ENCODE results near the gene CRACDL.

The CRACDL gene

DNA sequence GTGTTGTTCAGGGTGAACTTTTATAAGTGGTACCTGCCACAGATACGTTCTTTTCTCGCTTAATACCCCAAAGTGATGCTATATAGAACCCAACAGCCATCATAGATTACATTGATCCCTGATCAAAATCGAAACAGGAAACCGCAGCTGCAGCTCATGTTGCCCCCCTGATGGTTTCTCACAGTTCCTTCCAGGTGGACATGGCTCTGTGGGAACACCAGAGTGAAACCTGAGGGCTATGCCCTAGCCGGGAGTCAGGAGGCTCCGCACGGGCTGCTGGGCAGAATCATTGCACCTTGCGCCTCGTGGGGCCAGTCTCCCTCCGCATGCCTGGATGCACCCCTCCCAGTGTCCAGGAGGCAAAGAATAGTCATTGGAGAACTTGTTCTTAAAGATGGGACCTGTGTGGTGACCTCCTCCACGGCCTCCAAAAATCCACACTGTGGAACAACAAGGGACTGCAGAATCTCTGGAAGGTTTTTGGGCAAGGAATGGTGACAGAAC is 61.8 kb downstream of the CRACDL start:
- H3K4me3 ChIP-seq (ENCODE audit: low read depth, low read length), result no peak overlapping the region
- TF ChIP-seq, protein P1, sequence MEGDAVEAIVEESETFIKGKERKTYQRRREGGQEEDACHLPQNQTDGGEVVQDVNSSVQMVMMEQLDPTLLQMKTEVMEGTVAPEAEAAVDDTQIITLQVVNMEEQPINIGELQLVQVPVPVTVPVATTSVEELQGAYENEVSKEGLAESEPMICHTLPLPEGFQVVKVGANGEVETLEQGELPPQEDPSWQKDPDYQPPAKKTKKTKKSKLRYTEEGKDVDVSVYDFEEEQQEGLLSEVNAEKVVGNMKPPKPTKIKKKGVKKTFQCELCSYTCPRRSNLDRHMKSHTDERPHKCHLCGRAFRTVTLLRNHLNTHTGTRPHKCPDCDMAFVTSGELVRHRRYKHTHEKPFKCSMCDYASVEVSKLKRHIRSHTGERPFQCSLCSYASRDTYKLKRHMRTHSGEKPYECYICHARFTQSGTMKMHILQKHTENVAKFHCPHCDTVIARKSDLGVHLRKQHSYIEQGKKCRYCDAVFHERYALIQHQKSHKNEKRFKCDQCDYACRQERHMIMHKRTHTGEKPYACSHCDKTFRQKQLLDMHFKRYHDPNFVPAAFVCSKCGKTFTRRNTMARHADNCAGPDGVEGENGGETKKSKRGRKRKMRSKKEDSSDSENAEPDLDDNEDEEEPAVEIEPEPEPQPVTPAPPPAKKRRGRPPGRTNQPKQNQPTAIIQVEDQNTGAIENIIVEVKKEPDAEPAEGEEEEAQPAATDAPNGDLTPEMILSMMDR (IDR thresholded peaks at IDR 0.05; ENCODE audit: low read depth, low read length), result no peak

DNA sequence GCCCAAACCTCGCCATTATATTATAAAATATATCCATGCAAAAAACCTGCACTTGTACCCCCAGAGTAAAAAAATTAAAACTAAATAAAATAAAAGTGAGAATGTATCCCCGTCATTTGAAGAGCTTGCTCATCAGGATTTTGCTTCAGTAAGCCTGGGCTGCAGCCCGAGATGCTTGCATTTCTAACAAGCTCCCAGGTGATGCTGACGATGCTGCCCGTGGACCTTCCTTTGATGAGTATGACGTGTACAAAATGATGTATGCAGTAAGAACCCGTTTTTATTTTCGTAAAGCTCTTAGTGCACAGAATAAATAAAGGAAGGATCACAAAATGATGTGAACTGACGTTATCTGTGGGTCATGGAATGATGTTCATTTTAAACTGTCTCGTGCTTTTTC is 63.5 kb downstream of the CRACDL start:
- TF ChIP-seq, protein P1 (IDR thresholded peaks at IDR 0.05; ENCODE audit: low read depth, low read length), result no peak
- H3K4me3 ChIP-seq (ENCODE audit: low read depth, low read length), result no peak overlapping the region

DNA sequence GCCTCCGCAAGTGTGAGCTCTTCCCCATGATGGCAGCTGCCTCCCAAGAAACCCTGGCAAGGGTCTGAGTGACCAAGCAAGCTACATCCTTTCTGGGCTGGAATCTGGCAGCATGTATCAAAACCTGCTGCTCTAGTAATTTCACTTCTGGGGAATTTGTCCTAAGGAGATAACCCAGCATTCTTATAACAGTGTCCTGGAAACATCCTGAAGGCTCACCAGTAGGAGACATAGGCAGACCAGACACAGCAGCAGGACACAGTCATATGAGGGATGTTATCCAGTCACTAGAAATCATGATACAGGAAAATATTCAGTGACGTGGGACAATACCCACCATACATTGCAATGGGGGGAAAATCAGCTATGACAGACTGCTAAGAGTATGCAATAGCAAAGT is 64.5 kb downstream of the CRACDL start:
- TF ChIP-seq, protein P1 (IDR thresholded peaks at IDR 0.05; ENCODE audit: low read depth, low read length), result no peak
- no peak overlapping the region for H3K4me3 ChIP-seq (ENCODE audit: low read depth, low read length)

DNA sequence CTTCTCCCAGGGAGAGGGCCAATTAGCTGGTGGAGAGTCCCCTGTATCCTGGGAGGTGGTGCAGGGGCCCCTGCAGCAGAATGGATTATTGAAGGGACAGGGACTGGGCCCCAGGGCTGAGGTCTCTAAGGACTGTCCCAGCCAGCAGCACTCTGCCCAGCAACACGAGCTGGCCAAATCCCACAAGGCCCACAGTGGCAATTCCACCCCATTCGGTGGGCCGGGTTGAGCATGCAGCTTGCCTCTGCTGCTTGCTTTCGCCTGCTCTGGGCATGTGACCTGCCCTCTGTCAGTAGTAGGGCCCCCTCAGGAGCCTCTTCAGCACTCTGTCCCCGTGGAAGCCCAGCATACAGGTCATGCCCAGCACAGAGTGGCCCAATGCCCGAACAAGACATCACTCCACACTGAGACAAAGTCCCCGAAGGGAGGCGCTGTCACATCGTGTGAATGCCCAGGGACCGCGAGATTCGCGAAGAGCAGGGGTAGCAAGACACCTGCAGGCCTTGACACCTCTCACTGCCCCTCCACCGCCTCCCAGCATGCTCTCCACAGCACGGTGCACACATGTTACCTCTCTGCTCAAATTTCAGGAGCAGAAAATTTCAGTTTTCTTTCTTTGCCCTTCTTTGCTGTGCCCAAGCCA is 65.4 kb downstream of the CRACDL start:
- TF ChIP-seq, protein P1 (IDR thresholded peaks at IDR 0.05; ENCODE audit: low read depth, low read length), result no peak

DNA sequence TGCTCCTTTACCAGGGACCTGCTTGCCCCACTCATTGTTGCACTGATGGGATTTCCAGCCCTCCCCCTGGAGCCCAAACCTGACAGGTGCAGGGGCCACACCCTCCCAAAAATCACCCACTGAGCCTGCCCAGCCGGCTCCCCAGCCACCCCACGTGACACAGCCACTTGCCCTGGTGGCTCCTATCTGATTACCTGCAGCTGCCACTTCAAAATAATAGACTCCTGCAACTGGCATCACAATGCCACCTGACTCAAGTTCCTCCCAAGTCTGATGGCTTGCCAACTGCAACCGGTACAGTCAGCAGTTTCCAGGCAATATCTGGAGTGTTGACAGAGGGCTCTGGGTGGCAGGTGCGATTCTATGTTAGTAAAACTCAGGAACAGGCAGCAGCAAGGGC is 66.2 kb downstream of the CRACDL start:
- TF ChIP-seq, protein P1 (IDR thresholded peaks at IDR 0.05; ENCODE audit: low read depth, low read length), result no peak
- H3K4me3 ChIP-seq (ENCODE audit: low read depth, low read length), result no peak overlapping the region

More for the DNA sequence above, 65.4 kb downstream of the CRACDL start:
- no peak overlapping the region for H3K4me3 ChIP-seq (ENCODE audit: low read depth, low read length)

DNA sequence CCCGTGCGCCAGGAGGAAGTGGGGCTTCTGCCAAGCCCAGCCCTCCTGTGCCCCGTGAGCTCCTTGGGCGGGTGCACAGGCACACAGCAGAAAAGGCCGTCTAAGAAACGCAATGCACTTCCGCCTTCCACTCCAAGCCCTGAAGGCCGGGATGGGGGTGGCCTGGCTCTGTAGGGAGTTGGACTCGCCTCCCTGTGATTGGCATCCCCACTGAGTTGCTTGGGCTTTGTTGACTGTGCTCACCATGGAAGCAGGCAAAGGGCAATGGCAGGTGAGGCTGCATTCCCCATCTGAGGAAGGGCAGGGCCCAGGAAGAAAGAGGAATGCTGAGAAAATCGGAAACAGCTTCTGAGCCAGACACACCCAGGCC is 66.8 kb downstream of the CRACDL start:
- H3K4me3 ChIP-seq (ENCODE audit: low read depth, low read length), result no peak overlapping the region
- TF ChIP-seq, protein P1 (IDR thresholded peaks at IDR 0.05; ENCODE audit: low read depth, low read length), result no peak

DNA sequence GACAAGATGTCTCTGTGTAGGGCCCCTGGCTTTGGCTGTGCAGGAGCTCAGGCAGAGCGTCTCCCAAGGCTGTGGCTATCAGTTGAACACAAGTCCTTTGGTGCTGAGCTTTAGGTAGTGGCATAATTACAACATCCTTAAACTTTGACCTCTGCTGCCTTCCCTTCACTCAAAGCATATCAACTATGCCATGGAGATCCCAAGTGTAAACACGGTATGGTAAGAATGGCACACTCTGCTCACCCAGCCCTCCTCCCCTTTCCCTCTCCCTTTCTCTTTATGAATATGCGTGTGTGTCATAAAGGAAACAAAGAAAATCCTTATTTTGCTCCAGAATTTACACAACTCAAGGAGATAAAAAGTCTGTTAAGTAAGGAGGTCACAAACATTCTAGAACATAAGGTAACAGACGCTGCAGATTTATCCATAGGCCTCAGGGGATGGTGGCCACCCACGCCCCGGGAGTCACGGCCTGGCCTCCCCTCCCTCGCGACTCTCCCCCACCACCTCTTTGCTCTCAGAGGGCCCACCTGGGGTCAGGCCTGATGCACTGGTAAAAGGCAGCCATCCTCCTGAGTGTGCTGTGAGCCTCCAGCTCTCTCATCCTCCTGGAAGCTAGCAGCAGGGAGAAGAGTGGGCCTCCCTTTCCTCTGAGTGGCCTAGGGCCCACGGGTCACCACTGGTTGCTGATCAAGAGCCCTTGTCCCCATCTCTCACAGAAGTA is 67.3 kb downstream of the CRACDL start:
- TF ChIP-seq, protein P1 (IDR thresholded peaks at IDR 0.05; ENCODE audit: low read depth, low read length), result no peak
- no peak overlapping the region for H3K4me3 ChIP-seq (ENCODE audit: low read depth, low read length)
